Liver (tissue), 3 donors: ENCODE data around the gene CHKA.

Experiments used
- ATF3 ChIP-seq: IDR thresholded peaks from 2 replicates; pipeline ENCODE4 v1.6.1; 2016; ENCODE audit warnings: antibody characterized with exemption
- CTCF ChIP-seq: fragments of 150-350 bp; IDR thresholded peaks from 2 replicates; pipeline ENCODE4 v1.5.1; 2017; ENCODE audit warnings: improper control_type of control experiment, low read depth, low read length; ENCODE audit not compliant: missing input control
- GABPA ChIP-seq, 2 donors: IDR thresholded peaks in 1 of 2; conservative IDR thresholded peaks in 1 of 2; 2 replicates each; pipeline ENCODE4 v1.6.1; 2016; ENCODE audit warnings: antibody characterized with exemption in 2 of 2, mild to moderate bottlenecking in 1 of 2, moderate library complexity in 1 of 2
- HNF4G ChIP-seq: IDR thresholded peaks from 2 replicates; pipeline ENCODE4 v1.6.1; 2016; ENCODE audit warnings: antibody characterized with exemption
- MAX ChIP-seq: IDR thresholded peaks from 2 replicates; pipeline ENCODE4 v1.6.1; 2016; ENCODE audit warnings: antibody characterized with exemption
- NR2F2 ChIP-seq: IDR thresholded peaks from 2 replicates; pipeline ENCODE4 v1.6.1; 2016; ENCODE audit warnings: antibody characterized with exemption
- RAD21 ChIP-seq, 2 donors: IDR thresholded peaks; 2 replicates each; pipeline ENCODE4 v1.6.1; 2016; ENCODE audit warnings: antibody characterized with exemption in 2 of 2, mild to moderate bottlenecking in 2 of 2
- REST ChIP-seq: IDR thresholded peaks from 2 replicates; pipeline ENCODE4 v1.6.1; 2016; ENCODE audit warnings: antibody characterized with exemption, mild to moderate bottlenecking
- SP1 ChIP-seq: IDR thresholded peaks from 2 replicates; pipeline ENCODE4 v1.6.1; 2018; ENCODE audit warnings: antibody characterized with exemption, mild to moderate bottlenecking
- TAF1 ChIP-seq: conservative IDR thresholded peaks from 2 replicates; pipeline ENCODE4 v1.6.1; 2016; ENCODE audit warnings: antibody characterized with exemption, mild to moderate bottlenecking
- YY1 ChIP-seq: IDR thresholded peaks from 2 replicates; pipeline ENCODE4 v1.6.1; 2016; ENCODE audit warnings: antibody characterized with exemption, mild to moderate bottlenecking
- ZBTB33 ChIP-seq: IDR thresholded peaks from 2 replicates; pipeline ENCODE4 v1.6.1; 2016; ENCODE audit warnings: antibody characterized with exemption
- donor health status: healthy.
- donor health status: healthy.

GRCh38 chr11:68106165-68106940 lies 14.8 kb downstream of the CHKA start:
- no peak for TF ChIP-seq ZBTB33
- no peak for TF ChIP-seq MAX
- TF ChIP-seq RAD21 (IDR thresholded peaks at IDR 0.05), result no peak
- TF ChIP-seq CTCF, result no peak
- no peak for TF ChIP-seq ATF3
- TF ChIP-seq YY1, result no peak
- no peak for TF ChIP-seq GABPA (IDR thresholded peaks at IDR 0.05 in 1 of 2, conservative IDR thresholded peaks at IDR 0.05 in 1 of 2)
- TF ChIP-seq TAF1, result no peak
- TF ChIP-seq HNF4G, result no peak
- no peak for TF ChIP-seq NR2F2
- no peak for TF ChIP-seq SP1
- TF ChIP-seq REST, result no peak
